ENCODE data around the gene LYAR.
A peak's percentile ranks its signal among the peaks of the same experiment; 100 is the strongest.

Gene LYAR

GRCh38 chr4:4327652-4328121 lies 37.7 kb upstream of the LYAR start:
- no peak overlapping the region for H3K27ac Mint-ChIP-seq
- H3K36me3 Mint-ChIP-seq (ENCODE audit: low read depth) = peaks cover 2% of the 10 kb centered on the region
- peak; percentile 43 for DNase-seq
- no peak overlapping the region for H3K4me3 Mint-ChIP-seq
- peaks cover 25% of the 10 kb centered on the region for H3K27me3 Mint-ChIP-seq (ENCODE audit: low read depth, poor library complexity)
- H3K4me1 Mint-ChIP-seq = no peaks in the 10 kb centered on the region
- no peaks in the 10 kb centered on the region for H3K9me3 Mint-ChIP-seq
- TF ChIP-seq, protein P1, sequence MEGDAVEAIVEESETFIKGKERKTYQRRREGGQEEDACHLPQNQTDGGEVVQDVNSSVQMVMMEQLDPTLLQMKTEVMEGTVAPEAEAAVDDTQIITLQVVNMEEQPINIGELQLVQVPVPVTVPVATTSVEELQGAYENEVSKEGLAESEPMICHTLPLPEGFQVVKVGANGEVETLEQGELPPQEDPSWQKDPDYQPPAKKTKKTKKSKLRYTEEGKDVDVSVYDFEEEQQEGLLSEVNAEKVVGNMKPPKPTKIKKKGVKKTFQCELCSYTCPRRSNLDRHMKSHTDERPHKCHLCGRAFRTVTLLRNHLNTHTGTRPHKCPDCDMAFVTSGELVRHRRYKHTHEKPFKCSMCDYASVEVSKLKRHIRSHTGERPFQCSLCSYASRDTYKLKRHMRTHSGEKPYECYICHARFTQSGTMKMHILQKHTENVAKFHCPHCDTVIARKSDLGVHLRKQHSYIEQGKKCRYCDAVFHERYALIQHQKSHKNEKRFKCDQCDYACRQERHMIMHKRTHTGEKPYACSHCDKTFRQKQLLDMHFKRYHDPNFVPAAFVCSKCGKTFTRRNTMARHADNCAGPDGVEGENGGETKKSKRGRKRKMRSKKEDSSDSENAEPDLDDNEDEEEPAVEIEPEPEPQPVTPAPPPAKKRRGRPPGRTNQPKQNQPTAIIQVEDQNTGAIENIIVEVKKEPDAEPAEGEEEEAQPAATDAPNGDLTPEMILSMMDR (IDR thresholded peaks at IDR 0.05) = peak; percentile 36

- no peak for DNase-seq
Observed at GRCh38 chr4:4326166-4326565, 36.2 kb upstream of the LYAR start.

DNA sequence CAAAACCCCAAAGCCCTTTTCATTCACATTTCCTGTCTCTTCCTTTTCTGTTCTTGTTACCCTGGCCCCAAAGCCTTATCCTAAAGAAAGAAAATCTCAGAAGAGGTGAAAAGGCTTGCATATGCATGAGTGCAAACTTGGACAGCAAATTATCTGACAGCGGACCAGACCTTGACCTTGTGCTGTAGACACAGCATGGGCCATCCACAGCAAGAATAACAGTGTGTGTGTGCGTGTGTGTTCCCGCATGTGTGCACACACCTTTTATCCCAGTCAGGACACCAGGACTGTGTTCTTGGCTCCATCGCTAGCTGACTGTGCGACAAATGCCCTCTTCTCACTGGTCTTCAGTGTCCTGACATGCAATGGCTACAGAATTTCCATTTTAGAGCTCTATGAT lies 35.4 kb upstream of the LYAR start:
- TF ChIP-seq, protein P1 (IDR thresholded peaks at IDR 0.05) = no peak
- no peaks in the 10 kb centered on the region for H3K9me3 Mint-ChIP-seq
- H3K27me3 Mint-ChIP-seq (ENCODE audit: low read depth, poor library complexity) = peaks cover 17% of the 10 kb centered on the region
- no peak overlapping the region for H3K4me3 Mint-ChIP-seq
- DNase-seq = no peak
- H3K4me1 Mint-ChIP-seq = no peaks in the 10 kb centered on the region
- H3K36me3 Mint-ChIP-seq (ENCODE audit: low read depth) = peaks cover 18% of the 10 kb centered on the region
- H3K27ac Mint-ChIP-seq = no peak overlapping the region

More at GRCh38 chr4:4326166-4326565, 36.2 kb upstream of the LYAR start:
- Mint-ChIP-seq H3K27ac (no peak overlapping the region), H3K36me3 (ENCODE audit: low read depth) (peaks cover 11% of the 10 kb centered on the region), H3K4me1 (no peaks in the 10 kb centered on the region), H3K27me3 (ENCODE audit: low read depth, poor library complexity) (peaks cover 20% of the 10 kb centered on the region), H3K9me3 (no peaks in the 10 kb centered on the region), H3K4me3 (no peak overlapping the region)
- TF ChIP-seq, protein P1 (IDR thresholded peaks at IDR 0.05) = no peak

- Mint-ChIP-seq H3K9me3 (no peaks in the 10 kb centered on the region), H3K36me3 (ENCODE audit: low read depth) (peaks cover 18% of the 10 kb centered on the region), H3K4me1 (no peaks in the 10 kb centered on the region), H3K27ac (no peak overlapping the region), H3K27me3 (ENCODE audit: low read depth, poor library complexity) (peaks cover 17% of the 10 kb centered on the region), H3K4me3 (no peak overlapping the region)
- no peak for DNase-seq
- TF ChIP-seq, protein P1 (IDR thresholded peaks at IDR 0.05) = no peak
Observed at GRCh38 chr4:4323705-4324534, 34.0 kb upstream of the LYAR start.

DNA sequence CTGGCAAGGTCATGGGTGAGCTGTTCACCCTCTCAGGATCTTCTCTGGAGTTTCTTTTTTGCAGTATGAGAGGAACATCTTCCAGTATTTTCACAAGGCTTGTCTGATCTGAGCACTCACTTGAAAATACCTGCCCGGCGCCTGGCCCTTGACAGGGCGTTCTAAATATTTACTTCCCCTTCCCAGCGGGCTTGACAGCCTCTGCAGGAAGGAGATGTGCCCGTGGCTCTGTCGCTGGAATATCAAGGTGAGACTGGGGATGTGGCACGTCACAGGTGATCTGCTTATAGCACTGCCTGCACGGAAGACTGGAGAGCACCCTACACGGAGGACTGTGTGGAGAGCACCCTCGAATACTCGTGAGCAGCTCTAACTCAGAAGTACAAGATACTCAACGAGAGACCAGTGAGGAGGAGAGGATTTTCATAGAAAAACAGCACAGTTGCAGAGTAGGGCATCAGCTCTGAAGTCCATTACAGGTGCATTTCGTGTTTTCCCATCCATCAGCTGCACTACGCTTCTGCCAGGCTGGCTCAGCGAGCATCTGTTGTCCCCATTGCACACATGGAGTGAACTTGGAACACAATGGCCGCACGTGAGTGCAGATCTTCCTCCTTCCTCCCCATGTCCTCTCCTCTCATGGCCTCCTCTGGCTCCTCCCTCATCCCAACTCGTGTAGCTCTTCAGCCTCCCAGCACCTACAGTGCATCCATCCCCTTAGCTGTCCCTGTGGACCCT lies 32.2 kb upstream of the LYAR start:
- Mint-ChIP-seq H3K9me3 (no peaks in the 10 kb centered on the region), H3K36me3 (ENCODE audit: low read depth) (peaks cover 24% of the 10 kb centered on the region), H3K4me3 (no peak overlapping the region), H3K4me1 (no peaks in the 10 kb centered on the region), H3K27me3 (ENCODE audit: low read depth, poor library complexity) (peaks cover 15% of the 10 kb centered on the region), H3K27ac (no peak overlapping the region)
- TF ChIP-seq, protein P1 (IDR thresholded peaks at IDR 0.05) = no peak
- DNase-seq = no peak

Measured in nephron progenitor cell (in vitro differentiated cells).